Left renal pelvis (tissue), 4 donors: ENCODE results near the gene GAK. TPM values are rescaled to one million over a fixed set of nuclear protein-coding genes. Genes with fewer than 3 reads are reported as not detected.
"Not testable (repeated sequence)": the region's sequence is repeated elsewhere in the genome, so short reads cannot be mapped to it uniquely, and the experiment has no call there.

ENCODE experiments used
- DNase-seq, 4 donors: peaks; one replicate each; pipeline ENCODE4 v3.0.0-alpha.2; 2013; ENCODE audit warnings: low read depth in 4 of 4, low spot score in 3 of 4
- polyA plus RNA-seq, 4 donors: library from polyadenylated mRNA; unstranded; fragments of 120-200 nt; gene quantifications; one replicate each; pipeline ENCODE4 v1.2.1, GENCODE V29; 2013; ENCODE audit not compliant: insufficient read length in 4 of 4

The GAK gene
- polyA plus RNA-seq, 4 donors = 51.8 to 82.9 (median 61.0) TPM

DNA sequence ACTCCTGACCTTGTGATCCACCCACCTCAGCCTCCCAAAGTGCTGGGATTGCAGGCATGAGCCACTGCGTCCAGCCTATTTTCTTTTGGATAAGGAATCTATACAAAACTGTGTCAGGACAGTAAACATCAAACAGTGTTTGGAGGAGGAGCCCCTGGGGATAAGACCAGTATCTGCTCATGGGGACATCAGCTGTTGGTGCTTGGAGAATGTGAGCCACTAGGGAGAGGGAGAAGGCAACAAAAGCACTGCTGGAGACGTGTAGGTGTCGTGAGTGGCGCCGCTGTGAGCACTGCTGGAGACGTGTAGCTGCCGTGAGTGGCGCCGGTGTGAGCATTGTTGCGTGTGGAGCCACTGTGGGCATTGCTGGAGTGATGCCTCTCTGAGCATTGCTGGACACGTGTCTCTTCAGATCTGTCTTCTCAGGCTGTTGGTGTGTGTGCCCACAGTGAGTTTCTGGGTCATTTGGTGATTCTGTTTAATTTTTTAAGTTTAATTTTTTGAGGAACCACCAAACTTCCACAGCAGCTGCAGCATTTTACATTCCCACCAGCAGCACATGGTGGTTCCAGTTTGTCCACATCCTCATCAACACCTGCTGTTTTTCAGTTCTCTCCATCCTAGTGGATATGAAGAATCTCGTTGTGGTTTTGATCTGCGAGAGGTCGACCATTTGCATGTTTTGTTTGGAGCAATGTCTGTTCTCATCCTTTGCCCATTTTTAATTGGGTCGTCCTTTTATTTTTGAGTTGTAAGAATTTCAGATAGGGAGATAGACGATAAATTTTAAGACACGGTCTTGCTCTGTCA lies 22.3 kb upstream of the GAK start:
- no peak for DNase-seq

- no peak for DNase-seq
These were observed 21.4 kb upstream of the GAK start for GRCh38 chr4:953574-953915.

- DNase-seq = no peak
These were observed 20.9 kb upstream of the GAK start for GRCh38 chr4:952881-953573.

DNA sequence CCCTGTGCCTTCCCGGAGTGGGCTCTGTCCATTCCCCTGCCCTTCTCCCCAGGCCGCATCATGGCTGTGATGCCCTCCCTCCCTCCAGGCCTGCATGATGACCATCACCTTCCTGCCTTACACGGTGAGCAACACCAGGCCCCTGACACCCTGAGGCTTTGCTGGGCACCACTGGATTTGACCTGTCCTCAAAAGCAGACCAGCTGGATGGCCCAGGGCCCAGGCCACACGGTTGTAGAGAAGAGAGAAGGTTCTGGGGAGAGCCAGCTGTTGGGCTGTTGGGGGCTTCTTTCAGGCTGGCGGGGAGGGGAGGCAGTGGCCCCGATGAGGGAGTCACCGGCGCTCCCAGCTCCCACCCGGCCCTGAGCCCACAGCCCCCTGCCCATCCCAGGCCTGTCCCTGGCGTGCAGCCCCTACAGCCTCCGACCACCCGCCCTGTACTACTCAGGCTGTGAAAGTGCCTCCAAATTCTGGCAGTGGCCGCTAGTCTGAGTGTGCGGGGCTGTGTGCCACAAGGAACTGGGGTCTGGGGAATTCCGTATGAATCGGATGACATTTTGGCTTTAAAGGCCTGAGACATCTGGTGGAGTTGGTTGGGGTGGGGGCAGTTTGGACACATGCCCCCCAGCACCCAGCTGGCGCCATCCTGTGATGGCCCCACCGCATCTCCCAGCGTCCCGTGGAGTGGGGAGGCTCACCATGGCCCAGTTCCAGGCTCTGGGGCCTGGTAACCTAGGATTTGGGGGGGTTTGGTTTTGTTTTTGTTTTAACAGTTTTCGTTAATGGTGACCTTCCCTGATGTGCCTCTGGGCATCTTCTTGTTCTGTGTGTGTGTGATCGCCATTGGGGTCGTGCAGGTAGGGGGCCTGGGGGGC lies 19.7 kb upstream of the GAK start:
- no peak for DNase-seq

DNA sequence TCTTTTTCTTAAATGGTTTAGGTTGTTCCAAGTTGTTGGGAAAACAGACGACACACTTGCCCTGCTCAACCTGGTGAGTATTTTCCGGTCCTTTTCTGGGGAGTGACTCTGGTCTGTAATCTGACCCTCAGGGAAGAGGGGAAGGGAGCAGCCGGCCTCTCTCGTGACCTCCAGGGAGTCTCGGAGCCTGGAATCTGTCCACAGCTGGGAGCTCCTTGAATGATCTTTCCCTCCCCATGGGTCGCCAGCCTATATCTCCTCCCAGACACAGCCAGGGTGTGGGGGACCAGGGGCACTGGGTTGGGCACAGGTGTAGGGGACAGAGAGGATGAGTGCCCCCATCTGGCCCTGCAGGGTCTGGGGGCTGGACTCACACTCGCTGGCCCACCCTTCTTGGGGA lies 19.1 kb upstream of the GAK start:
- no peak for DNase-seq

DNA sequence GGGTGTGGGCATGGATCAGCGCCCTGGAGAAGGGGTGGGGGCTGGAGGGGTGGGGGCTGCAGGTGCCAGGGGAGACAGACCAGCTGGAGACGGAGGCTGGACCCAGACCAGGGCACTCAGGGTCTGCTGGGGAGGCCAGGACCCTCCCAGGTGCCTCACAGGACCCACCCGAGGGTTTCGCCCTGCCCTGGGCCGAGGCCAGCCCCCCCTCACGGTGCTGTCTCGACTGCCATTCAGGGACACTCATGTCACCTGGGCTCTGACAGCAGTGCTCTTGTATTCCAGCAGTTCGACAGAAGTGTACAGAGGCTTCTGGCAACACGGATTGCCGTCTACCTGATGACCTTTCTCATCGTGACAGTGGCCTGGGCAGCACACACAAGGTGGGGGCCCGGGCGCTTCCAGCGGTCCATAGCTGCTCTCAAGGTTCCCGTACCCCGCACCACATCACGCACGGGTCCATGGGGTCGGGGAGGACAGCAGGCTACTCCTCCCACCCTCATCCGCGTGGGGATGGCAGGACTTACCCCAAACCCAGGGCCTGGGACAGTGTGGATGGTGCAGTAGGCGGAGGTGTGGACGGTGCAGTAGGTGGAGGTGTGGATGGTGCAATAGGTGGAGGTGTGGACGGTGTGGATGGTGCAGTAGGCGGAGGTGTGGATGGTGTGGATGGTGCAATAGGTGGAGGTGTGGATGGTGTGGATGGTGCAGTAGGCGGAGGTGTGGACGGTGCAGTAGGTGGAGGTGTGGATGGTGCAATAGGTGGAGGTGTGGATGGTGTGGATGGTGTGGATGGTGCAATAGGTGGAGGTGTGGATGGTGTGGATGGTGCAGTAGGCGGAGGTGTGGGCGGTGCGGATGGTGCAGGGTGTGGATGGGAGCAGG lies 18.3 kb upstream of the GAK start:
- DNase-seq = no peak

GRCh38 chr4:949656-950055 lies 17.5 kb upstream of the GAK start:
- no peak for DNase-seq

DNA sequence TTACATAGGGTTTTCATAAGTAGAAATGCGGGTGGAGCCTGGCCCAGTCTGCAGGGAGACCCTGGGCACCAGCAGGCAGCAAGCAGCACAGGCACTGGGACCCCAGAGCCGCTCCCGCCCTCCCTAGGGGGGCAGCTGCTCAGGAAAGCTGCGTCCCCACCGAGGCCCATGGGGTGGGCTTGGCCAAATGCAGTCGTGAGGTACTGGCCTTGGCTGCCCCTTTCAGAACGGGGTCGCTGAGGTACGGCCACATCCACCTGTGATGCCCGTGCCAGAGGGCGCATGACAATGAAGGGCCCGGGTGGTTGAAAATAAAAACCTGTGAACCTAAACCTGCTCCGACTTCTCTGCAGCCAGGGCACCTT lies 16.8 kb upstream of the GAK start:
- no peak for DNase-seq

DNA sequence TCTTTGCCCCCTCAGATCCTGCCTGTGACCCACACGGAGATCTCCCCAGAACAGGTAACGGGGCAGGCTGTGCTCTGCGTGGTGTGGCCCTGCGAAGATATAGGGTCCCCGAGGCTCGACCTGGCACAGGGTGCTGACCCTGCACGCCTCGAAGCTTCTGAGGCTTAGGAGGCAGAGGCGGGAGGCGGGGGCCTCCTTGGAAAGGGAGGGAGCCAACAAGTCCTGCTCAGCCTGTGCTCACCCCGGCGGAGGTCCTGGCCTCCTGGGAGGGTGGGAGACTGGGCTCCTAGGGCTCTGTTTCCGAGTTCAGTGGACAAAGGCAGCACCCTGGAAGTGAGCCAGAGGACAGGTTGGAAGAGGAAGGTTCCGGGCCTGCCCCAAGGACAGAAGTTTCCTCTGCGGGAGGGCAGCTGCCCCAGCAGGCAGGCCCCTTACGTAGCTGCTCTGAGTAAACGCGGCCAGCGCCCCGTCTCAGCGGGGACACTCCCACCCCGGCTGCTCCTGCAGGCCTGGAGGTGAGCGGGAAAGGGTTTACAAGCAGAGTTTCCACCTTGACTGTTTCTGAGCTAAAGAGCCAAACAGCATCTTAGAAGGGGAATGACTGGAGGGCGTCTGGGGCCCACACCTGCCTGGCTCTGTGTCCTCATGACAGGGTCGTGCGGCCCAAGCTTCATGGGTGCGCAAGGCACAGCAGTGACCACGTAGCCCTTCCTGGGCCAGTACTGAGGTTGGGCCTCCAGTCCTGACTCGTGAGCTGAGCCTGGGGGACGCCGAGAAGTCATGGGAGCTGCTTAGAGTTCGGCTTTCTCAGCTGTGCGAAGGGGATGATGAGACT lies 16.2 kb upstream of the GAK start:
- no peak for DNase-seq

GRCh38 chr4:947491-947971 lies 15.4 kb upstream of the GAK start:
- no peak for DNase-seq

- no peak for DNase-seq
These were observed 14.7 kb upstream of the GAK start for GRCh38 chr4:946517-947471.

DNA sequence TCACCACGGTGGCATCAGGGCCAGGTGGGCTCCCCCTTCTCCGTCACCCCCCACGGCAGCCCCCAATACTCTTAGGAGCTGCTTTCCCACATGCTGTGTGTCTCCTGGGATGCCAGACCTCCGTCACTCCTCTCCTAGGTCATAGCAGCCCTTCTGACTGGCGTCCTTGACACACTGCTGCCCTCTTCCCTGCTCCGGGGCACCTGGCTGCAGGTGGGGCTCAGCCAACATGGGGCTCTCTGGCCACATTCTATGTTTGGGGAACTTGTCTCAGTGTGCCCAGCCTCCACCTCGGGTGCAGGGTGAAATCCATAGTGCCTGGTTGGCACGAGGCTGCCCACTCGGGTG lies 14.0 kb upstream of the GAK start:
- no peak for DNase-seq

DNA sequence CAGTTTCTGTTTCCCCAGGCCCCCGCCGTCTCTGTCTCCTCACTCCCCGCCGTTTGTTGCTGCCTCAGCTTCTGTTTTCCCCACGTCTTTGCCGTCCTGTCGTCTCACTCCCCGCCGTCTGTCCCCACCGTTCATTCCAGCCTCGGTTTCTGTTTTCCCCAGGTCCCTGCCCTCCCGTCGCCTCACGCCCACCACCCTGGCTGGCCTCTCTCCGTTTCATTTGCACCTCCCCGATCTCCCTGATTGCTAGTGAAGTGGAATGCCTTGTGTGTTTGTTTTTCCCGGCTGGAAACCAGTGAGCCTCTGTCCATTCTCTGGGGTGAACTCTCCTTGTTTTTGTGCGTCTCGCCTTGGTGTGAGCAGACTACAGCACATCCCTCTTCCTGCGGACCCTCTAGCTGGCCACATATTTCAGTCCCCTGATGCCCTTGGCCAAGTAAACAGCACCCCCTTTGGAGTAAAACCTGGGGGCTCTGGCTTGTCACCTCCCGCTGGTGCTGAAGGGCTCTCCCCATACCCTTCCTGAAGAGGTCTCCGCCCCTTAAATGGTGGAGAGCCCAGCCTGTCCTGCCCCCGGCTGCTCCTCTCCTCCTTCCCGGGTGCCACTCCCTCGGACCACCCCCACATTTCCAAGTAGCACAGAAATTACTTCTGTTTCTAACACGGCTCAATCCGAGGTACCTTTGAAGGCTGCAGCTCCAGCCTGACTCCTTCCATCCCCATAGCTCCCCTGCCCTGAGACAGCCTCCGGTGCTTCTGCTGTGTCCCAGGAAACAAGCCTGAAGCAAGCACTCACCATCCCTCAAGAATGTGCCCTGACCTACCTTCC lies 13.4 kb upstream of the GAK start:
- DNase-seq = no peak

DNA sequence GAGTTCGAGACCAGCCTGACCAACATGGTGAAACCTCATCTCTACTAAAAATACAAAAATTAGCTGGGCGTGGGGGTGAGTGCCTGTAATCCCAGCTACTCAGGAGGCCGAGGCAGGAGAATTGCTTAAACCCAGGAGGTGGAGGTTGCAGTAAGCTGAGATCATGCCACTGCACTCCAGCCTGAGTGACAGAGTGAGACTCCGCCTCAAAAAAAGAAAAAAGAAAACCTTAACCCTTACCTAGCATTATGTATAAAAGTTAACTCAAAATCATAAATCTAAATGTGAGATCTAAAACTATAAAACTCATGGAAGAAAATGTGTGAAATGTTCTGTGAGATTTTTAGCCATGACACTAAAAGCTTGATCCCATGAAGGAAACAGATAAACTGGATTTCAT lies 7.4 kb upstream of the GAK start:
- not testable (repeated sequence) for DNase-seq

DNA sequence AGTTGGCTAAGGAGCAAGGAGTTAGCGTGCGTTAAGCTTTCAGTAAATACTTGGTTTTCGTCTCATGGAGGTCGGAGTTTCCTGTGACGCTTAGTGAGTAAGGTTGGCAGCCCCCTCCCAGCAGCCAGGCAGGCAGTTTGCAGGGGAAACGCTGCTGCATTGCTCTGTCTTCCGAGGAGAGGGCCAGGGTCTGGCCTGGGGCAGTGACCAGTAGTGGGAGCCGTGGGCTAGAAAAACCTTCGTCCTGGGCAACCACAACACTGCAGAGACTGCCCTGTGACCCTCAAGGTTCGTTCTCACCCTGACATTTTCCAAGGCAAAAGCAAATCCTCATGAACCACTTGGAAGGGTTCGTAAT lies 576 bp upstream of the GAK start:
- DNase-seq = no peak

GRCh38 chr4:931194-931959 lies 739 bp downstream of the GAK start:
- DNase-seq = no peak

- DNase-seq = no peak
These were observed 1.3 kb downstream of the GAK start for GRCh38 chr4:930827-931193.
